Measurements from ENCODE around the gene SCAMP4. TPM values are rescaled to one million over a fixed set of nuclear protein-coding genes. Genes with fewer than 3 reads are reported as not detected.

Gene SCAMP4
- total and polyA plus RNA-seq, 2 of the 13 experiments (the other 11 are each of a cell fraction or from before 2014, with no cell fraction given), result 10.7 to 13.7 TPM

DNA sequence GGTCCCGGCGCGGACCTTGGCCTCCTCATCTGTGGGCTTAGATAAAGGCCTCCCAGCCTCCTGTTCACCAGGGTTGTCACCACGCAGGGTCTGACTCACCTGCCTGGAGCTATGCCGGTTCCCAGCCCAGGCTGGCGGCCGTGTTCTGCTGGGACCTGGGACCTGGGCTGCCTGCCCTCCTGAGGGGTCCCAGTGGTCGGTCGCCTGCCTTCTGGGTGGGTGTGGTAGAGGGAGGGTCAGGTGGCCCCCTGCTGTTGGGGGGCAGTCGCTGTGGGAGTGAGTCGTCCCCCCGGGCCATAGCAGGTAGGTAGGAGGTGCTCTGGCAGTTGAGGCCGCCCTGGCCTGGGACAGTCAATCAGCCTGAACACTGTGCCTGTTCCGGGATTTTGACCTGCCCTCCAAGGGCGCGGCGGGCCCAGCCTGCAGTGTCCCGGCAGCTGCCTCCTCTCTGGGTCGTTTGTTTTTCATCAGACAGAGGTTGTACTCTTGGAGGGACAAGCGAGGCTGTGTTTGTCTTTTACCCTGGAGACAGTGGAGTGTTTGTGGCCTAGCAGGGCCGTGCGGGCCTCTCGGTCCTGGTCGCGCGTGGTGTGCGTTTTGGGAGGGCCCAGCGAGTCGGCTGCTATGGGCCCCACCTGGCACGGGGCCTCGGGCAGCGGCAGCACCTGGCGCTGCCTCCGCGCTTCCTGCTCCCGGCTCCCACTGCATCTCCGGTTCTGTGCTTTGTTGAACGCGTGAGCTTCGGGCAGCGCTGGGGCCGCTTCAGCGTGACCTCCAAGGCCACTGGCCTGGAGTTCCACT is 2.6 kb downstream of the SCAMP4 start (continued):
- TF ChIP-seq, protein P1, sequence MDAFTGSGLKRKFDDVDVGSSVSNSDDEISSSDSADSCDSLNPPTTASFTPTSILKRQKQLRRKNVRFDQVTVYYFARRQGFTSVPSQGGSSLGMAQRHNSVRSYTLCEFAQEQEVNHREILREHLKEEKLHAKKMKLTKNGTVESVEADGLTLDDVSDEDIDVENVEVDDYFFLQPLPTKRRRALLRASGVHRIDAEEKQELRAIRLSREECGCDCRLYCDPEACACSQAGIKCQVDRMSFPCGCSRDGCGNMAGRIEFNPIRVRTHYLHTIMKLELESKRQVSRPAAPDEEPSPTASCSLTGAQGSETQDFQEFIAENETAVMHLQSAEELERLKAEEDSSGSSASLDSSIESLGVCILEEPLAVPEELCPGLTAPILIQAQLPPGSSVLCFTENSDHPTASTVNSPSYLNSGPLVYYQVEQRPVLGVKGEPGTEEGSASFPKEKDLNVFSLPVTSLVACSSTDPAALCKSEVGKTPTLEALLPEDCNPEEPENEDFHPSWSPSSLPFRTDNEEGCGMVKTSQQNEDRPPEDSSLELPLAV (CRISPR knock-in tag; conservative IDR thresholded peaks at IDR 0.05; ENCODE audit: low read depth), result no peak
- TF ChIP-seq ZNF703 (CRISPR knock-in tag; IDR thresholded peaks at IDR 0.05; ENCODE audit: borderline replicate concordance) (no peak), EED (CRISPR knock-in tag; IDR thresholded peaks at IDR 0.05) (no peak), PHF20 (CRISPR knock-in tag; IDR thresholded peaks at IDR 0.05) (no peak), SIX4 (CRISPR knock-in tag; IDR thresholded peaks at IDR 0.05) (no peak), ZNF782 (CRISPR knock-in tag; IDR thresholded peaks at IDR 0.05; ENCODE audit: borderline replicate concordance) (peak; percentile 85; the same call in 1 of the 2 replicates), ZNF605 (CRISPR knock-in tag; IDR thresholded peaks at IDR 0.05) (no peak), ZNF577 (CRISPR knock-in tag; IDR thresholded peaks at IDR 0.05; ENCODE audit: borderline replicate concordance, low read depth) (no peak), ZBTB38 (CRISPR knock-in tag; IDR thresholded peaks at IDR 0.05) (peak; percentile 86), AGO1 (IDR thresholded peaks at IDR 0.05; ENCODE audit: low read depth, low read length, poor library complexity, severe bottlenecking) (peak; percentile 50), ZNF598 (CRISPR knock-in tag; IDR thresholded peaks at IDR 0.05; ENCODE audit: borderline replicate concordance) (no peak), ZNF30 (CRISPR knock-in tag; IDR thresholded peaks at IDR 0.05) (0 out of 2 replicates have a peak, but pooled peaks have one; percentile 30), REPIN1 (CRISPR knock-in tag; IDR thresholded peaks at IDR 0.05; ENCODE audit: borderline replicate concordance, low read depth) (no peak; the same call in 1 of the 2 replicates), MYNN (CRISPR knock-in tag; IDR thresholded peaks at IDR 0.05; ENCODE audit: low read depth) (no peak), ATF1 (CRISPR knock-in tag; IDR thresholded peaks at IDR 0.05) (no peak)
- TF ChIP-seq, protein P2, sequence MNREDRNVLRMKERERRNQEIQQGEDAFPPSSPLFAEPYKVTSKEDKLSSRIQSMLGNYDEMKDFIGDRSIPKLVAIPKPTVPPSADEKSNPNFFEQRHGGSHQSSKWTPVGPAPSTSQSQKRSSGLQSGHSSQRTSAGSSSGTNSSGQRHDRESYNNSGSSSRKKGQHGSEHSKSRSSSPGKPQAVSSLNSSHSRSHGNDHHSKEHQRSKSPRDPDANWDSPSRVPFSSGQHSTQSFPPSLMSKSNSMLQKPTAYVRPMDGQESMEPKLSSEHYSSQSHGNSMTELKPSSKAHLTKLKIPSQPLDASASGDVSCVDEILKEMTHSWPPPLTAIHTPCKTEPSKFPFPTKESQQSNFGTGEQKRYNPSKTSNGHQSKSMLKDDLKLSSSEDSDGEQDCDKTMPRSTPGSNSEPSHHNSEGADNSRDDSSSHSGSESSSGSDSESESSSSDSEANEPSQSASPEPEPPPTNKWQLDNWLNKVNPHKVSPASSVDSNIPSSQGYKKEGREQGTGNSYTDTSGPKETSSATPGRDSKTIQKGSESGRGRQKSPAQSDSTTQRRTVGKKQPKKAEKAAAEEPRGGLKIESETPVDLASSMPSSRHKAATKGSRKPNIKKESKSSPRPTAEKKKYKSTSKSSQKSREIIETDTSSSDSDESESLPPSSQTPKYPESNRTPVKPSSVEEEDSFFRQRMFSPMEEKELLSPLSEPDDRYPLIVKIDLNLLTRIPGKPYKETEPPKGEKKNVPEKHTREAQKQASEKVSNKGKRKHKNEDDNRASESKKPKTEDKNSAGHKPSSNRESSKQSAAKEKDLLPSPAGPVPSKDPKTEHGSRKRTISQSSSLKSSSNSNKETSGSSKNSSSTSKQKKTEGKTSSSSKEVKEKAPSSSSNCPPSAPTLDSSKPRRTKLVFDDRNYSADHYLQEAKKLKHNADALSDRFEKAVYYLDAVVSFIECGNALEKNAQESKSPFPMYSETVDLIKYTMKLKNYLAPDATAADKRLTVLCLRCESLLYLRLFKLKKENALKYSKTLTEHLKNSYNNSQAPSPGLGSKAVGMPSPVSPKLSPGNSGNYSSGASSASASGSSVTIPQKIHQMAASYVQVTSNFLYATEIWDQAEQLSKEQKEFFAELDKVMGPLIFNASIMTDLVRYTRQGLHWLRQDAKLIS (CRISPR knock-in tag; IDR thresholded peaks at IDR 0.05), result no peak
- TF ChIP-seq, protein P3, sequence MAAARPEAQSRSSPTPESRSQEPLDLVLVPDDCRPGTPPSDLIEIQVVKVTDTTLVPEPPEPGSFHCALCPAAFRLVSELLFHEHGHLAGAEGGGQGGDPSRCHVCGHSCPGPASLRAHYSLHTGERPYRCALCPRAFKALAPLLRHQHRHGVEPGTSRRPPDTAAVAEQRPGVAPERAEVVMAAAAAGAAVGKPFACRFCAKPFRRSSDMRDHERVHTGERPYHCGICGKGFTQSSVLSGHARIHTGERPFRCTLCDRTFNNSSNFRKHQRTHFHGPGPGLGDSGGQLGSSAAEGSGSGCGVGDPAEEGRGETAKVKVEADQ (CRISPR knock-in tag; IDR thresholded peaks at IDR 0.05; ENCODE audit: borderline replicate concordance), result peak; percentile 72; the same call in 1 of the 2 replicates
- TF ChIP-seq, protein P4, sequence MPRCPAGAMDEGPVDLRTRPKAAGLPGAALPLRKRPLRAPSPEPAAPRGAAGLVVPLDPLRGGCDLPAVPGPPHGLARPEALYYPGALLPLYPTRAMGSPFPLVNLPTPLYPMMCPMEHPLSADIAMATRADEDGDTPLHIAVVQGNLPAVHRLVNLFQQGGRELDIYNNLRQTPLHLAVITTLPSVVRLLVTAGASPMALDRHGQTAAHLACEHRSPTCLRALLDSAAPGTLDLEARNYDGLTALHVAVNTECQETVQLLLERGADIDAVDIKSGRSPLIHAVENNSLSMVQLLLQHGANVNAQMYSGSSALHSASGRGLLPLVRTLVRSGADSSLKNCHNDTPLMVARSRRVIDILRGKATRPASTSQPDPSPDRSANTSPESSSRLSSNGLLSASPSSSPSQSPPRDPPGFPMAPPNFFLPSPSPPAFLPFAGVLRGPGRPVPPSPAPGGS (CRISPR knock-in tag; IDR thresholded peaks at IDR 0.05), result no peak
- TF ChIP-seq, protein P5, sequence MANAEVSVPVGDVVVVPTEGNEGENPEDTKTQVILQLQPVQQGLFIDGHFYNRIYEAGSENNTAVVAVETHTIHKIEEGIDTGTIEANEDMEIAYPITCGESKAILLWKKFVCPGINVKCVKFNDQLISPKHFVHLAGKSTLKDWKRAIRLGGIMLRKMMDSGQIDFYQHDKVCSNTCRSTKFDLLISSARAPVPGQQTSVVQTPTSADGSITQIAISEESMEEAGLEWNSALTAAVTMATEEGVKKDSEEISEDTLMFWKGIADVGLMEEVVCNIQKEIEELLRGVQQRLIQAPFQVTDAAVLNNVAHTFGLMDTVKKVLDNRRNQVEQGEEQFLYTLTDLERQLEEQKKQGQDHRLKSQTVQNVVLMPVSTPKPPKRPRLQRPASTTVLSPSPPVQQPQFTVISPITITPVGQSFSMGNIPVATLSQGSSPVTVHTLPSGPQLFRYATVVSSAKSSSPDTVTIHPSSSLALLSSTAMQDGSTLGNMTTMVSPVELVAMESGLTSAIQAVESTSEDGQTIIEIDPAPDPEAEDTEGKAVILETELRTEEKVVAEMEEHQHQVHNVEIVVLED (CRISPR knock-in tag; IDR thresholded peaks at IDR 0.05; ENCODE audit: borderline replicate concordance), result 0 out of 2 replicates have a peak, but pooled peaks have one; percentile 49

All from HepG2 (cell line).